Uterus (tissue), 2 donors: ENCODE data around the gene CEMIP.

Experiments used
- POLR2A ChIP-seq, 2 donors: fragments of 450-650 bp; IDR thresholded peaks; one replicate each; pipeline ENCODE4 v1.6.1; 2016; ENCODE audit warnings: antibody characterized with exemption in 2 of 2, mild to moderate bottlenecking in 1 of 2, moderate library complexity in 1 of 2
- TF ChIP-seq, protein P1 (sequence below), 4 experiments: fragments of 200-600 bp in 2 of 4; fragments of 450-650 bp in 2 of 4; sonication (generic) in 2 of 4; IDR thresholded peaks; one replicate each; pipeline ENCODE4 v1.5.1; 2016 to 2019; ENCODE audit warnings: antibody characterized with exemption in 4 of 4, mild to moderate bottlenecking in 2 of 4, moderate library complexity in 1 of 4

DNA sequence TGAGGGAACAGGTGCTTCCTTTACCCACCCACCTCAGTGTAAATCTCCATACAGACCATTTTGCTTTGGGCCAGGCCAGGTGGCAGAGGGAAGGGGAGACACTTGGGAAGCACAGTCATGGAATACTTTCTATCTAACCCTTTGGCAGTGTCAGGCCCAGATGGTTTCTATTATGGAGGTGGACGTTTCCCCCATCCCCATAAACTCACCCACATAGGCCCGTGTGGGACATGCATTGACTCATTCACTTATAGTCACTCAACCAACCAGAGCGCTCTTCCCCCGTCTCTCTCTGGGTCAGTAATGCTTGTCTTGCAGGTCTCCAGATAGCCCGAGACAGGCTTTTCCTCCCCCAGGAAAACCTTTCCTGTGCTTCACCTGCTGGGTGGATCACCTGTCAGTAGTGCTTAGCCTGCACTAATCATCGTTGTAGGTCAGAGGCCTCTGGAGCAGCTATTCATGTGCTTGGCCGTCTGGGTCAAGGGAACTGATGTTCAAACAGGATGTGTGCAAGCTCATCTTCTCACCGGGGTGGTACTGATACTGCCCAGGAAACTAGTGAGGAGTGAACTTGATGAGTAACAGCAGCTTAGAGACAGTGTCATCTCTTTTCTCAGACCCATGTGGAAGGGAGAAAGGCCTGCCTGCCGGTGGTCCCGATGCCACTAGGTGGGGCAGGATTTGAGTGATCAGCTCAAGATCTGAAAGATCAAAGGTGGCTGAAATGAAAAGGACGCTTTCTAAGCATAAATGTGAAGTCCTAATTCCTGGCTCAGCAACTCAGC is 67.1 kb downstream of the CEMIP start:
- no peak for TF ChIP-seq POLR2A (IDR thresholded peaks at IDR 0.05)
- TF ChIP-seq, protein P1, sequence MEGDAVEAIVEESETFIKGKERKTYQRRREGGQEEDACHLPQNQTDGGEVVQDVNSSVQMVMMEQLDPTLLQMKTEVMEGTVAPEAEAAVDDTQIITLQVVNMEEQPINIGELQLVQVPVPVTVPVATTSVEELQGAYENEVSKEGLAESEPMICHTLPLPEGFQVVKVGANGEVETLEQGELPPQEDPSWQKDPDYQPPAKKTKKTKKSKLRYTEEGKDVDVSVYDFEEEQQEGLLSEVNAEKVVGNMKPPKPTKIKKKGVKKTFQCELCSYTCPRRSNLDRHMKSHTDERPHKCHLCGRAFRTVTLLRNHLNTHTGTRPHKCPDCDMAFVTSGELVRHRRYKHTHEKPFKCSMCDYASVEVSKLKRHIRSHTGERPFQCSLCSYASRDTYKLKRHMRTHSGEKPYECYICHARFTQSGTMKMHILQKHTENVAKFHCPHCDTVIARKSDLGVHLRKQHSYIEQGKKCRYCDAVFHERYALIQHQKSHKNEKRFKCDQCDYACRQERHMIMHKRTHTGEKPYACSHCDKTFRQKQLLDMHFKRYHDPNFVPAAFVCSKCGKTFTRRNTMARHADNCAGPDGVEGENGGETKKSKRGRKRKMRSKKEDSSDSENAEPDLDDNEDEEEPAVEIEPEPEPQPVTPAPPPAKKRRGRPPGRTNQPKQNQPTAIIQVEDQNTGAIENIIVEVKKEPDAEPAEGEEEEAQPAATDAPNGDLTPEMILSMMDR (IDR thresholded peaks at IDR 0.05): no peak
